Sigmoid colon (tissue), 3 donors: Measurements from ENCODE around the gene LPCAT1.

ENCODE experiments used
- CTCF ChIP-seq, 4 experiments: fragments of 450-650 bp in 3 of 4; fragments of 200-600 bp in 1 of 4; IDR thresholded peaks; one replicate each; pipeline ENCODE4 v1.5.1; 2016 to 2019; ENCODE audit warnings: antibody characterized with exemption in 4 of 4, mild to moderate bottlenecking in 3 of 4, moderate library complexity in 2 of 4
- POLR2A ChIP-seq, 2 donors: fragments of 450-650 bp; IDR thresholded peaks; one replicate each; pipeline ENCODE4 v1.6.1; 2016; ENCODE audit warnings: antibody characterized with exemption in 2 of 2, mild to moderate bottlenecking in 2 of 2, moderate library complexity in 2 of 2

GRCh38 chr5:1421521-1422341 is 102.0 kb downstream of the LPCAT1 start:
- TF ChIP-seq CTCF (IDR thresholded peaks at IDR 0.05) (no peak), POLR2A (IDR thresholded peaks at IDR 0.05) (no peak)
